A549 (cell line): Measurements from ENCODE around the gene OPCML.

ENCODE experiments used
- EHMT2 ChIP-seq: fragments of 200-600 bp; sonication (generic); IDR thresholded peaks from 2 replicates; pipeline ENCODE4 v1.6.1; 2016; ENCODE audit warnings: antibody characterized with exemption, low read depth, mild to moderate bottlenecking, moderate library complexity
- TF ChIP-seq, protein P1 (sequence below): IDR thresholded peaks from 2 replicates; pipeline ENCODE4 v1.6.1; 2012

DNA sequence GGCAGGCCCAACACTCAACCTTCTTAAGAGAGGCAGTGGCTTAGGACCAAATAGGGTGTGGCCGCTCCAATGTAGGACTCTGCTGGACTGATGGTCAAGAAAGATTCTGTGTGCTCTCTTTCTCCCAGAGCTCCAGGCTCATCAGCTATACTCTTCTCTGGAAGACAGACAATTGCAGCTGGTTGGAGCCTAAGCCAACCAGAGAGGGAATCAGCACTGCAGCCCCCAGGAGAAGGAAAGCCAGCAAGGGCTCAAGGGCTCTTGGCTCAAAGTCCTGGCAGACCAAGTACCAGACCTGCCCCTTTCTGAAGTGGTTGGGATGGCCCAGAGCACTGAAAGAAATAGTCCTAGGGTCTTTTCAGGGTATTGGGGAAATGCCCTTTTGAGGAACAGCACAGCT, 1084.5 kb downstream of the OPCML start:
- TF ChIP-seq, protein P1, sequence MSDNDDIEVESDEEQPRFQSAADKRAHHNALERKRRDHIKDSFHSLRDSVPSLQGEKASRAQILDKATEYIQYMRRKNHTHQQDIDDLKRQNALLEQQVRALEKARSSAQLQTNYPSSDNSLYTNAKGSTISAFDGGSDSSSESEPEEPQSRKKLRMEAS, result no peak
- no peak for TF ChIP-seq EHMT2
